ENCODE measurements around the gene ACTR6. TPM values are rescaled to one million over a fixed set of nuclear protein-coding genes. Genes with fewer than 3 reads are reported as not detected.

Gene ACTR6
- total and polyA plus RNA-seq, 9 of the 15 experiments (the other 6 are each of a cell fraction or from before 2014, with no cell fraction given) = 26.1 to 109 (median 70.9) TPM

DNA sequence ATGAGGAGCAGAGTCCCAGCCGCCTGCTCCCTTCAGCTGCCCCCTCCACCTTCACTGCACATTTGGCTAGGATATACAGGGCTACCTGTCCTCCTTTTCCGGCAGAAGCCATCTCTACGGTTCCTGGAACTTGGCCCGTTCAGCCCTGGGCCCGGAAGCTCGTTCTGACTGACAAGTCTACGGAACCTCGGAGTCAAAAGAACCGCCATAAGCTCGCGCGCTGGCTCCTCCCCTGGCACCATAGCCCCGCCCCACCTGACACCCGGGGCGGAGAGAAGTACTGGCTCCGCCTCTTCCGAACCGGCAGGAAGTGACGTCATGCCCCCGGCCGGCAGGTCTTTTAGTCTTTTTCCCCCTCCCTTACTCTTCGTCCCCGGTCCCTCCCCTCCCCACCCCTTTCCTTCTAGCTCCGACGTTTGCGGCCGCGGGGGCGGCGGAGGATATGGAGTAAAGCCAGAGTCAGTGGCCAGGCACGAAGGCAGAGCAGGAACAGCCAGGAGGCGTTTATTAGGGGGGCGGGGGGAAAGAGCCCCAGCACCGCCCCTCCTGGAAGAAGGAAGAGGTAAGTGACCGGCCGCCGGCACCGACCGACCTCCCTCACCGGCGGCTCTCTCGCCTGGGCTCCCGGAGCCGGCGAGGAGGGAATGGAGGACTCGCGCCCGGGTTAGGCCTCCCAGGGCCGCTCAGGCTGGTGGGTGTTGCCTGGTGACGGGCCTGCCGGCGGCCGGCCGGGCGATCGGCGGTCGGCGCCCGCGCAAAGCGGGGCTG lies 66.4 kb downstream of the ACTR6 start, which contains the start of the genes DEPDC4 and SCYL2 (continued):
- TF ChIP-seq, protein P1, sequence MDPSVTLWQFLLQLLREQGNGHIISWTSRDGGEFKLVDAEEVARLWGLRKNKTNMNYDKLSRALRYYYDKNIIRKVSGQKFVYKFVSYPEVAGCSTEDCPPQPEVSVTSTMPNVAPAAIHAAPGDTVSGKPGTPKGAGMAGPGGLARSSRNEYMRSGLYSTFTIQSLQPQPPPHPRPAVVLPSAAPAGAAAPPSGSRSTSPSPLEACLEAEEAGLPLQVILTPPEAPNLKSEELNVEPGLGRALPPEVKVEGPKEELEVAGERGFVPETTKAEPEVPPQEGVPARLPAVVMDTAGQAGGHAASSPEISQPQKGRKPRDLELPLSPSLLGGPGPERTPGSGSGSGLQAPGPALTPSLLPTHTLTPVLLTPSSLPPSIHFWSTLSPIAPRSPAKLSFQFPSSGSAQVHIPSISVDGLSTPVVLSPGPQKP (CRISPR knock-in tag; IDR thresholded peaks at IDR 0.05) = no peak
- peak; percentile 17 for TF ChIP-seq KDM5B (IDR thresholded peaks at IDR 0.05; ENCODE audit: insufficient replicate concordance, low read depth, low read length)
- TF ChIP-seq, protein P2, sequence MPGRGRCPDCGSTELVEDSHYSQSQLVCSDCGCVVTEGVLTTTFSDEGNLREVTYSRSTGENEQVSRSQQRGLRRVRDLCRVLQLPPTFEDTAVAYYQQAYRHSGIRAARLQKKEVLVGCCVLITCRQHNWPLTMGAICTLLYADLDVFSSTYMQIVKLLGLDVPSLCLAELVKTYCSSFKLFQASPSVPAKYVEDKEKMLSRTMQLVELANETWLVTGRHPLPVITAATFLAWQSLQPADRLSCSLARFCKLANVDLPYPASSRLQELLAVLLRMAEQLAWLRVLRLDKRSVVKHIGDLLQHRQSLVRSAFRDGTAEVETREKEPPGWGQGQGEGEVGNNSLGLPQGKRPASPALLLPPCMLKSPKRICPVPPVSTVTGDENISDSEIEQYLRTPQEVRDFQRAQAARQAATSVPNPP (IDR thresholded peaks at IDR 0.05; ENCODE audit: borderline replicate concordance, insufficient read depth, insufficient read length) = no peak
- TF ChIP-seq, protein P3, sequence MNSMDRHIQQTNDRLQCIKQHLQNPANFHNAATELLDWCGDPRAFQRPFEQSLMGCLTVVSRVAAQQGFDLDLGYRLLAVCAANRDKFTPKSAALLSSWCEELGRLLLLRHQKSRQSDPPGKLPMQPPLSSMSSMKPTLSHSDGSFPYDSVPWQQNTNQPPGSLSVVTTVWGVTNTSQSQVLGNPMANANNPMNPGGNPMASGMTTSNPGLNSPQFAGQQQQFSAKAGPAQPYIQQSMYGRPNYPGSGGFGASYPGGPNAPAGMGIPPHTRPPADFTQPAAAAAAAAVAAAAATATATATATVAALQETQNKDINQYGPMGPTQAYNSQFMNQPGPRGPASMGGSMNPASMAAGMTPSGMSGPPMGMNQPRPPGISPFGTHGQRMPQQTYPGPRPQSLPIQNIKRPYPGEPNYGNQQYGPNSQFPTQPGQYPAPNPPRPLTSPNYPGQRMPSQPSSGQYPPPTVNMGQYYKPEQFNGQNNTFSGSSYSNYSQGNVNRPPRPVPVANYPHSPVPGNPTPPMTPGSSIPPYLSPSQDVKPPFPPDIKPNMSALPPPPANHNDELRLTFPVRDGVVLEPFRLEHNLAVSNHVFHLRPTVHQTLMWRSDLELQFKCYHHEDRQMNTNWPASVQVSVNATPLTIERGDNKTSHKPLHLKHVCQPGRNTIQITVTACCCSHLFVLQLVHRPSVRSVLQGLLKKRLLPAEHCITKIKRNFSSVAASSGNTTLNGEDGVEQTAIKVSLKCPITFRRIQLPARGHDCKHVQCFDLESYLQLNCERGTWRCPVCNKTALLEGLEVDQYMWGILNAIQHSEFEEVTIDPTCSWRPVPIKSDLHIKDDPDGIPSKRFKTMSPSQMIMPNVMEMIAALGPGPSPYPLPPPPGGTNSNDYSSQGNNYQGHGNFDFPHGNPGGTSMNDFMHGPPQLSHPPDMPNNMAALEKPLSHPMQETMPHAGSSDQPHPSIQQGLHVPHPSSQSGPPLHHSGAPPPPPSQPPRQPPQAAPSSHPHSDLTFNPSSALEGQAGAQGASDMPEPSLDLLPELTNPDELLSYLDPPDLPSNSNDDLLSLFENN (IDR thresholded peaks at IDR 0.05; ENCODE audit: low read depth in 2 of 2, low read length in 2 of 2) = 0 out of 4 replicates have a peak, but pooled peaks of 1 of the 2 experiments have one; percentile 59
- no peak for TF ChIP-seq PBX2 (CRISPR knock-in tag; IDR thresholded peaks at IDR 0.05; ENCODE audit: low read depth)
- peak; percentile 78 for TF ChIP-seq PBX2 (tag; conservative IDR thresholded peaks at IDR 0.05; ENCODE audit: low read depth)
- TF ChIP-seq CLOCK (CRISPR knock-in tag; IDR thresholded peaks at IDR 0.05; ENCODE audit: borderline replicate concordance) = no peak
- no peak for TF ChIP-seq ZEB2 (IDR thresholded peaks at IDR 0.05)
- TF ChIP-seq ZBED1 (IDR thresholded peaks at IDR 0.05) = no peak
- TF ChIP-seq, protein P4, sequence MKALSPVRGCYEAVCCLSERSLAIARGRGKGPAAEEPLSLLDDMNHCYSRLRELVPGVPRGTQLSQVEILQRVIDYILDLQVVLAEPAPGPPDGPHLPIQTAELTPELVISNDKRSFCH (CRISPR knock-in tag; IDR thresholded peaks at IDR 0.05) = no peak
- TF ChIP-seq, protein P4 (tag; IDR thresholded peaks at IDR 0.05) = no peak
- no peak for TF ChIP-seq KLF6 (CRISPR knock-in tag; IDR thresholded peaks at IDR 0.05; ENCODE audit: borderline replicate concordance)

Data from K562 (cell line).